GM21786 (cell line): Measurements from ENCODE around the gene TRIM17.

ENCODE experiments used
- ATAC-seq: cut with Tn5 transposase; IDR thresholded peaks from one replicate; pipeline ENCODE4 v1.9.1; 2021; ENCODE audit not compliant: unreplicated experiment

The TRIM17 gene

DNA sequence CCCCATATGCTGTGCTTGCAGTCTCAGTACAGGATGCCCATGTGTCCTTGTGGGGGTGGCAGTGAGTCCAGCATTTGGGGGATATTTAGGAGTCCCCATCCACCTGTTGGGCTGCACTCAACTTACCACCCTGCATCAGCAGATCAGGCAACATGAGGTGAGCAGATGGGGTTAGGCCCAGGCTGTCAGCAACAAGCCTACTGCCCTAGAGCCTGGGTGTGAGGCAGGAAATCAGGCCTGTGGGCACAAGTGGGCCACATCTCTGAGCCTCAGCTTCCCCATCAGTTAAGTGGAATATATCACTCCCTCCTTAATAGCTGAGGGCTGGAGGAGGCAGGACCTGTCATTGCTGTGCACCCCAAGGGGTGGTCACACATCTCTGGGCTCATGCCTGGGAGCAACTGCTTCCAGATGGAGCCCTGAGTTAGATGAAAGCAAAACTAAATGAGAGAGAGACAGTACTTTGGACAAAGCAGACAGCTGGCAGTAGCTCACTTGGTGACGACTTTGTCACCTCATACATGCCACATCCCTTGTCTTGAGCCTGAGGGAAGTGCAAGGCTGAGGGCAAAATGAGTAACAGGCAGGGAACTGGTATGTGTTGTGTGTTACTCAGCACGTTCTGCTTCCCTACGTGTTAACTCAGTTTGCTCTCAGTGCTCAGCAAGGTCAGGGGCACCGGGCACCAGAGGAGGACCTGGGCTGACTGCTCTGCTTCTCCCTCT, 58.5 kb downstream of the TRIM17 start:
- no peak for ATAC-seq
